Activated naive CD4-positive, alpha-beta T cell treated with anti-CD3 and anti-CD28 coated beads, Interleukin-2, amount 50 U/mL, for 16 hours (primary cell): ENCODE data around the gene TMEM161B.
"Not testable (repeated sequence)": the region's sequence is repeated elsewhere in the genome, so short reads cannot be mapped to it uniquely, and the experiment has no call there.

Source experiments
- DNase-seq: peaks from one replicate; pipeline ENCODE4 v3.0.0-alpha.2; 2020

Gene TMEM161B

DNA sequence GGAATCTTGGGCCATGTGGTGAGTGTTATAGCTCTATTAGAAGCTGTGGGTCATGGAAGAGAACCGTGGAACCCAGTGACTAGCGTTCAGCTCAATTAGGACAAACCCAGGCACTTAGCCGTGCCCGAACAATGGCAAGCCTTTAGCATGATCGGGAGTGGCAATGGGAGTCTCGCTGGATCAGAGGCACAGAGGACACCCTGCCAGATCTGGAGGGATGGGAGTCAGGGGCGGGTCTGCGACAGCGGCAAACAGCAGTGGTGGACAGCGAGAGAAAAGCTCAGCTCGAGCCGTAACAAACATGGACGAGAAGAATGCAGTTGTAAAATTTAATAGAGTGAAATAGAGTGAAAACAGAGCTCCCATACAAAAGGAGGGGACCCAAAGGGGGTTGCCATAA, 91.2 kb downstream of the TMEM161B start:
- DNase-seq = not testable (repeated sequence)

DNA sequence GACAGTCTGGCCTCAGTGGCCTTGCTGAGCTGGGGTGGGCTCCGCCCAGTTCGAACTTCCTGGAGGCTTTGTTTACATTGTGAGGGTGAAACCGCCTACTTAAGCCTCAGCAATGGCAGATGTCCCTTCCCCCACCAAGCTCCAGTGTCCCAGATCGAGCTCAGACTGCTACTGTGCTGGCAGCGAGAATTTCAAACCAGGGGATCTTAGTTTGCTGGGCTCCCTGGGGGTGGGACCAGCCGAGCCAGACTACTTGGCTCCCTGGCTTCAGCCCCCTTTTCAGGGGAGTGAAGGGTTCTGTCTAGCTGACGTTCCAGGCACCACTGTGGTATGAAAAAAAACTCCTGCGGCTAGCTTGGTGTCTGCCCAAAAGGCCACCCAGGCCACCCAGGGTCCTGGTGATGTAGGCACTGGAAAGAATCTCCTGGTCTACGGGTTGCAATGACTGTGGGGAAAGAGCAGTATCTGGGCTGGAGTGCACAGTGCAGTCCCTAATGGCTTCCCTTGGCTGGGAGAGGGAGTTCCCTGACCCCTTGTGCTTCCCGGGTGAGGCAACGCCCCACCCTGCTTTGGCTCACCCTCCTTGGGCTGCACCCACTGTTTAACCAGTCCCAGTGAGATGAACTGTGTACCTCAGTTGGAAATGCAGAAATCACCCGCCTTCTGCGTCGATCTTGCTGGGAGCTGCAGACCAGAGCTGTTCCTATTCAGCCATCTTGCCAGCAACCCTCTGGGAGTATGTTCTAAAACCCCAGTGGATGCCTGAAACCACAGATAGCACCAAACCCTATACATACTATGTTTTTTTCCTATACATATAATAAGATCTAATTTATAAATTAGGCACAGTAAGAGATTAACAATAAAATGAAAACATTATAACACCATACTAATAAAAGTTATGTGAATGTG, 95.5 kb downstream of the TMEM161B start:
- no peak for DNase-seq

- no peak for DNase-seq
These were observed 109.1 kb downstream of the TMEM161B start for GRCh38 chr5:88159591-88159990.

DNA sequence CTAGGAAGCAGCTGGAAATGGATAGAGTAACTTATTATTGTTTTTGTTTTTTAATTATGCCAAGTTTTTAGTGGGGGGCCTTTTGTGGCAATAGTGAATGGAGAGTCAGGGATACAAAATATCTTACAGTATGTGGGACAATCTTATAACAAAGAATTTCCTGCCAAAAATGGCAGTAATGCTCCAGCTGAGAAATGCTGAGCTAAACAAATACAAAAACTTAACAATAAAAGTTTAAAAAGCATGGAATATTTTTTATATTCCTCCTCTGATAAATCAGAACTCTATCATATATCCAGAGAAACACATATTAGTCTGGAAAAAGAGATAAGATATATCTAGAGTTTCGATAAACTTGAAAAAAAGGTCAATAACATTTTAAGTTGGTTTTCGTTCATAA, 110.6 kb downstream of the TMEM161B start:
- DNase-seq = no peak

DNA sequence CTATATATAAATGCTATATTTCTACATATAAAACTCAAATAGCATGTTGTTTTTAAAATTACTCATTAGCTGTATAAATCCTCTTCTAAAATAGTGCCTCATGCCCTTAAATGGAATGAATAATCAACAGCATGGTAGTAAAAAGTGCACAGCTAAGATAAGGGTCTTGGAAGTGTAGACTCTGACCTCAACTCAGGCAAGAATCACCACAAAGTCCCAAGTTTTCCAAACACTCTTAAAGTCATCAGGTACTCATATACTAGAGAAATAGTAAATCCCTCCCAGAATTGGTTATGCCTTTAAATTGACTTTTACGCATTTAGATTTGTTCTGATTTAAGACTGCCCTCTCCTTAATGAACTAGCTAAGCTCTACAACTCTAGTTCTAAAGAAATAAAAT, 113.8 kb downstream of the TMEM161B start:
- DNase-seq = no peak

GRCh38 chr5:88150747-88151146, 117.9 kb downstream of the TMEM161B start:
- no peak for DNase-seq

DNA sequence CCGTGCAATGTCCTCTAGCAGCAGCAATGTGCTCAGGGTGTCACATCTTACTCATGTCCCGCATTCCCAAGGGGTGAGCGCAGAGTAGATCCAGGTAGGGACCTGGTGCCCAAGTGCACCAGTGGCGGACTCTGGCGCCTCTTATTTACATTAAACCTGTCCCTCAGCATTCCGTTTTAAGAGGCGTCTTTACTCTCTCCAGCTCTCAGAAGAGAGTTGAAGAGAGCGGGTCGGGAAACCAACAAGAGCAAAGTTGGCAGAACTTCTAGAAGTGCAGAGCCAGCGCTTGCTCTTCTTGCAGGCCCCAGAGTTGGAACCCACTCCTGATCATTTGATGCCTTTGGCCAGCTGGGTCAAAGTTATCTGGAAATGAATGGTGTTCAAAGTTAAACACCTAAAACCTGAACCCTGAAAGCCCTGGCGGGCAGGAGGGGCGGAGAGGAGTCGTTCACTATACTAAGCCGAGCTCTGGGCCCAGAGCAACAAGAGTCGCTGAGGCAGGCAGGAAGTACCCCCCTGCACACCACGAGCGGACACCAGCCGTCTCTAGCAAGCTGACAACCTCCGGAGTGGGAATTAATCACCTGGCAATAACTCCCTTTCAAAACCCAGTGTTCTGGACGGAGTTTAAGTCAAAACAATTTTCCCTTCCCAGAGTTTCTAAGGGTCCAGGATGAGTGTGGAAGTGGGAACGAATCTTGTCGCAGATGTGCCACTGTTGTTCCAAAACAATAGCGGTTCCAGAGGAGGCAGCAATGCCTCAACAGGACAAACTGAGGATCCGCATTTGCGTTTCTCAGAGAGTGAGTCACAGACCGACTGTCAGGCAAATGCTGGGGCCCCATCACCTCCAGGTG, 122.8 kb downstream of the TMEM161B start:
- no peak for DNase-seq

DNA sequence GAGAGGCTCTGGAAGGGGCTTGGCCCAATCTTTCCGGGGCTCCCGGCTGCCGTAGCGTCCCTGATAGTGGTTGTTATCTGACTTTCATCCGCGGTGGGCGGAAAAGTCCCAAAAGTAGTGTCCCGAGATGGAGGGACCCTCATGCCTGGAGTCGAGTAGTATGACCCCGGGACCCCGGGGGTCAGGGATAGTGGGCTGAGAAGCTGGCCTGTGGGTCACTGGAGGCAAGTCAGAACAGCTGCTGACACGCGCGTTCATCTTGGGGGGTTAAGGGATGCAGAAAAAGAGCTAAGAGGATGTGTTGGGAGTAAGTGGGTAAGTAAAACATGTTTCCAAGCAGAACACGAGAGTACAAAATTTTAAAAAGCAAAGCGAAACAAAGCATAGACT, 123.4 kb downstream of the TMEM161B start:
- DNase-seq = no peak
